GM19324 (cell line): ENCODE data around the gene MRPL44.

ENCODE experiments used
- ATAC-seq: cut with Tn5 transposase; IDR thresholded peaks from one replicate; pipeline ENCODE4 v1.9.1; 2021; ENCODE audit warnings: mild to moderate bottlenecking, moderate library complexity; ENCODE audit not compliant: unreplicated experiment, low FRiP score

Gene MRPL44

DNA sequence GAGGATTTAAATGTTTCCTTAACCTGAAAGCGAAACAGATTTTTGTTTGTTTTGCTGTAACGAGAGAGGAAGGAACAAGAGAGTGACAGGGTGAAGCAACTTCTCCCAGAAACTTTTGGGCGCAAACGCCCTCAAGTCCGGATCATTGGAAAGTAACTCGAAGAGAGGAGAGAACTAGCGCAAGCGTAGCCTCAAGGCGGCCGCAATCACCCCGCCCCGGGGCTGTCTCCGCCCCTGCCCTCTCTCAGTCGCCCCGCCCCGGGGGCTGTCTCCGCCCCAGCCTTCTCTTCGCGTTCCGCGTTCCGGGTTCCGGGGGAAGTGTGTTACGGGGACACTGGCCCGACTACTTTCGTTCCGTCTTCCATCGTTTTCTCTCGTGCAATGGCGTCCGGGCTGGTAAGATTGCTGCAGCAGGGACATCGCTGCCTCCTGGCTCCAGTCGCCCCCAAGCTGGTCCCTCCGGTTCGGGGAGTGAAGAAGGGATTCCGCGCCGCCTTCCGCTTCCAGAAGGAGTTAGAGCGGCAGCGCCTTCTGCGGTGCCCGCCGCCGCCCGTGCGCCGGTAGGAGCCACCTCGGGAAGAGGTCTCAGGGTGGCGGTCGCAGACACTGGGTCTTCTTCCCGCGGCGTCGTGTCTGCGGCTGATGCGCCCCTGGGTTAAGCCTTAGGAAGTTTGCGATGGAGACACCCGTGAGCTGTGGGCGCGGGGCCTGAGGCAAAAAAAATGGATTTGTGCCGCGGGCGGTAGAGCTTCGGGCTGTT is at the start of gene MRPL44:
Gene MRPL44 (plus strand): TSS at position 372 of the 760 bp plus-strand sequence. CDS start 10 bp downstream, at position 382.
- ATAC-seq = peak; percentile 94

DNA sequence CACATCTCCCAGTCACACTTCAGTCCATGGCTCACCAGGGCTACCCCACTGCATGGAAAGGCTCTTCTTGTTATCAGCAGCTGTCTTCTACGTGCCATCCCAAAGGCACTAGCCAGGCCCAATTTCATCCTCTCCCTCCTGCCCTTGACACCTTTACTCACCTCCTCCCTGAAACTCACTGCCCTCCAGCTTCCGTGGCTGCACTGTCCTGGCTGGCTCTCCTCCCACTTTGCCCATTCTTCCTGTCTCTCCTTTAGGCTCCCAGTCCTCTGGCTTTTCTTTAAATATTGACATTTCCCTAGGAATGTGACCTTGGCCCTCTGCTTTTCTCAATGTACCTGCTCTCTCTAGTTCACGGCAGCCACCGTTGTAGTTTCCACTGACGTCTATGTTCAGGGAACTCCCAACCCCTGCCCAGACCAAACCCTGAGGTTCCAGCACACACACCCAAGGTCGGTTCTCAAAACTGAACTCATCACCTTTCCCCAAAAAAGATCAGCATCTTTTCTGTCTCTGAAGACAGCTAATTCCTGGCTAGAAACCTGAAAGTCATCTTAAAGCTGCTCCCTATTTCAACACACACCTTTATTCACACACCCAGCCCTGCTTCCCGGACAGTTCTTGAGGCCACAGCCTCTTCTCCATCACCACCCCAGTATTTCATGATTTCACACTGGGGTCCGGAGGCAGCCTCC is 48.8 kb upstream of the MRPL44 start:
- no peak for ATAC-seq

DNA sequence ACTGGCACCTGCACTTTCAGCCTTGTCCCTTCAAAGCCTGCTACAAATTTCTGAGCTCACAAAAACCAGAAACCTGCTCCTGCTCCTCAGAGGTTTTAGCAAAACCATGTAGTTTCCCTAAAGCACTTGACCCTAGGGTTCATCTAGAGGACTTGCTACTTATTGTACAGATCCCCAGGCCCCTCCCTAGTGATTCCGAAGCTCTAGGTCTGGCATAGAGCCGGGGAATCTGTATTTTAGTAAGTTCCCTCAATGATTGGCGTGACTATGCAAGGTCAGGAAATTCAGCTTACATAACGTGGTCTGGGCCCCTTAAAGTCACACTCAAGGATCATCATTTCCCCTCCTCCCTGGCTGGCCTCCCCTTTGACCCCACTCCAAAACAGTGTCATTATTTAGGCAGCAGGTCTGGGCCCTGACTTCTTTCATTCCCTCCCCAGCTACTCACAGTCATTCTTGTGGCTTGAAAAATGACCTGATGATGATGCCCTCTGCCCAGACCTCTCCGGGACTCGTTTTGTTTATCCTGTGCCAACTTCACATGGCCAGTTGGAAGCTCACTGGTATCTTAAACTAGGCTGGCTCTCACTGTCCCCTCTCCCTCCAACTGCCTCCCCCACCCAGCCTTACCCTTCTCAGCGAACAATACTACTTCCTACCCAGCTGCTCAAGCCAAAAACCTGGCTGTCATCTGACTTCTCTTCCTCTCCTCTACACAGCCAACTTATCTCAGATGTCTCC is 48.1 kb upstream of the MRPL44 start:
- no peak for ATAC-seq

GRCh38 chr2:223914324-223914723 is 42.9 kb upstream of the MRPL44 start:
- ATAC-seq = no peak

DNA sequence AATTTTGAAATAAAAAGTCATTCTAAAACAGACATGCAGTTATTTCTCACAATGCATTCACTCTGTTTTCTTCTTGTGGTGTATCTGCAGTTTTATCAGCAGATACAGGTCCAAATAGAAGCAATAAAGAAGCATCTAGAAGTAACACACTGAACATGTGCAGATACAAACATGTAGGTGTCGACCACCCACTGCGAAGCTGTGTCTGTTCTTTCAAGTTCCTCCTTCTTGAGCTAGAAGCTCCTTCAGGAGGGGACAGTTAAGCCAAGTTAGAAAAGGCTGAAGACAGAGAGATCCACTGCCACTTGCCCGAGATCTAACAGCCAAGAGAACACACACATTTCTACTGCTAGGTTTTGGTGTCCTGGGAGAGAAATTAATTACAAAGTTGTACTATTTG is 42.2 kb upstream of the MRPL44 start:
- no peak for ATAC-seq

- no peak for ATAC-seq
These were observed 40.9 kb upstream of the MRPL44 start for GRCh38 chr2:223916181-223916920.

DNA sequence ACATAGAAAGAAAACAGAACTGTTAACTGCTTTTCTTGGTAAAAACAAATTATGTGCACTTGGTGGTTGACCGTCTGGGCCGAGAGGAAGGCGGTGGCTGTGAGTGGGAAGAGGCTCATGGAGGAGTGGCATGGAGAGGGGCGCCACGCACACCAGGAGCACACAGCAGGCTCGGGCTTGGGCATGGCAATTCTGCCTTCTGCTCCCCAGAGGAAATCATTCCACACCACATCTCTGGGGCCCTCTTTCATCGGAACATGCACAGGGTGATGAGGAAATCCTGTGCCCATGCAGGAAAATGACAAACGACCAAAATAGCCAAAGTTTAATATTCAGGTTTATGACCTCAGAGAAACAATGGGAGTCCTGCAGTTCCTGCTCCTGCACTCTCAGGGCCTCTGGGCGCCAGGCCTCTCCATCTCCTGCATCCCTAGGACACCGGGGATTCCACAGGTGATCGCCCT is 38.6 kb upstream of the MRPL44 start:
- no peak for ATAC-seq

- ATAC-seq = no peak
These were observed 37.2 kb upstream of the MRPL44 start for GRCh38 chr2:223920109-223920508.

DNA sequence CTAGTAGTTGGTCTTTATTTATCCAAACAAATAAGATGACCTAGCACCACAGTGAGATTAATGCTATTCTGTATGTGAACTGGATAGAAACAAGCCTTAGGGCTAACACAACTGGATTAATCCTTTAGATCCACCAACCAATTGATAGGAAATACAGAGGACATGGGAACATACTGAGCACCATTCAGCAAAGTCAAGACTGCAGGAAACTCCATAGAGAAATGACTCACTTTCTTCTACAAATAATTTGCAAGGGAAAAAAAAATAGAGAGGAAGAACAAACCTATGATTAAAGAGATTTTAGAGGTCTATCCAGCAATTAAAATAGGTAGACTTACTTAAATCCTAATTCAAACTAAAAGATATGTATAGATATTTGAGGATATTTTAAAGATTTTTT is 36.1 kb upstream of the MRPL44 start:
- no peak for ATAC-seq

DNA sequence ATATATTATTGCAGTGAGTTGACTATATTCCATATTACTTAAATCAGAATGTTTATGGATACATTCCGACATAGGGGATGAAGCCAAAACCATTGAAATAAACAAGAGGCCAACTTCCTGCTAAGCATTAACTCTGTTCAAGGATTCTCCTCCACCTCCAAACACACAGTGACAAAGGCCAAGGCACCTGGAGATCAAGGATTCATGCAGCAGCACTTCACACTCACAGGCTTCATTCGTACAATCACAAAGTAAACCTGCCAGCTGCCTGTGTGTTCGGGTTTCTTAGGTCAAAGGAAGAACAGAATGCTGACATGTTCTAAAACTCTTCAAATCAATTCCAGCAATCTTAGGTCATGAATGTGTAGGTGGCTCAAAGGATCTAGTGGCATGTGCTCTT is 35.0 kb upstream of the MRPL44 start:
- ATAC-seq = no peak

DNA sequence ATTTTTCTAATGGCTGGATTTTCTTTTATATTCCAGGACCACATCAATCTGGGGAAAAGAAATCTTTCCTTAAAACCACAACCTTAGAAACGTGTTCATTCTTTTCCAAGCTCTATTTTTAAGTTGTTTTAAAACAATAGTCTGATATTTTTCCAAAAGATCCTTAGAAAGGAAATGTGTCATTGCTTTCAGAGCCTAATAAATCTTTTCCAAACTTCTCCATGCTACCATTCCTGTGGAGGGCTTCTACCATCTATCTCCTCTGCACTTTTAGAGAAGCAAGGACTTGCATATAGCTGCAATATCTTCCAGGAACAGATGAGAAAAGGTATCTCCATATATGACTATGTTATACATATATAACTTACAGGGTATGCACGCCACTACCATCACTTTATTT is 33.3 kb upstream of the MRPL44 start:
- ATAC-seq = no peak

- ATAC-seq = no peak
These were observed 32.2 kb upstream of the MRPL44 start for GRCh38 chr2:223925106-223925505.

- no peak for ATAC-seq
These were observed 28.9 kb upstream of the MRPL44 start for GRCh38 chr2:223928113-223929006.

- ATAC-seq = no peak
These were observed 27.6 kb upstream of the MRPL44 start for GRCh38 chr2:223929571-223930102.

GRCh38 chr2:223930103-223930976 is 26.9 kb upstream of the MRPL44 start:
- no peak for ATAC-seq

GRCh38 chr2:223932816-223933800 is 24.2 kb upstream of the MRPL44 start:
- ATAC-seq = no peak

- no peak for ATAC-seq
These were observed 22.4 kb upstream of the MRPL44 start for GRCh38 chr2:223934870-223935269.
